Peyer's patch (tissue), 4 donors: Measurements from ENCODE around the gene RCL1.

ENCODE experiments used
- POLR2A ChIP-seq, 2 donors: fragments of 450-650 bp; IDR thresholded peaks; one replicate each; pipeline ENCODE4 v1.5.1; 2017; ENCODE audit warnings: antibody characterized with exemption in 2 of 2, mild to moderate bottlenecking in 2 of 2, moderate library complexity in 2 of 2
- TF ChIP-seq, protein P1 (sequence below), 6 experiments: fragments of 450-650 bp in 4 of 6; fragments of 200-600 bp in 2 of 6; sonication (generic) in 1 of 6; IDR thresholded peaks; one replicate each; pipeline ENCODE4 v1.5.1; 2017 to 2019; ENCODE audit warnings: antibody characterized with exemption in 6 of 6, mild to moderate bottlenecking in 3 of 6, moderate library complexity in 1 of 6

DNA sequence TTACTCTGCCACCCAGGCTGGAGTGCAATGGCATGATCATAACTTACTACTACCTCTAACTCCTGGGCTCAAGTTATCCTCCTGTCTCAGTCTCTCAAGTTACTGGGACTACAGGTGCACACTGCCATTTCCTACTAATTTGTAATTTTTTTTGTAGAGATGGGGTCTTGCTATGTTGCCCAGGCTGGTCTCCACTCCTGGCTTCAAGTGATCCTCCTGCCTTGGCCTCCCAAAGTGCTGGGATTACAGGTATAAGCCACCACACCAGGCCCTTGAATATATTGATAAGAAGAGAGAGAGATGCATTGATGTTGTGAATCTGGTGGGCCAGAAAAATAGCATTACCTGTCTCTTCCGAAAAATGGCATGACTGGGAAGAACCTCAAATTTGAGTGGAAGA, 21.0 kb upstream of the RCL1 start:
- TF ChIP-seq, protein P1, sequence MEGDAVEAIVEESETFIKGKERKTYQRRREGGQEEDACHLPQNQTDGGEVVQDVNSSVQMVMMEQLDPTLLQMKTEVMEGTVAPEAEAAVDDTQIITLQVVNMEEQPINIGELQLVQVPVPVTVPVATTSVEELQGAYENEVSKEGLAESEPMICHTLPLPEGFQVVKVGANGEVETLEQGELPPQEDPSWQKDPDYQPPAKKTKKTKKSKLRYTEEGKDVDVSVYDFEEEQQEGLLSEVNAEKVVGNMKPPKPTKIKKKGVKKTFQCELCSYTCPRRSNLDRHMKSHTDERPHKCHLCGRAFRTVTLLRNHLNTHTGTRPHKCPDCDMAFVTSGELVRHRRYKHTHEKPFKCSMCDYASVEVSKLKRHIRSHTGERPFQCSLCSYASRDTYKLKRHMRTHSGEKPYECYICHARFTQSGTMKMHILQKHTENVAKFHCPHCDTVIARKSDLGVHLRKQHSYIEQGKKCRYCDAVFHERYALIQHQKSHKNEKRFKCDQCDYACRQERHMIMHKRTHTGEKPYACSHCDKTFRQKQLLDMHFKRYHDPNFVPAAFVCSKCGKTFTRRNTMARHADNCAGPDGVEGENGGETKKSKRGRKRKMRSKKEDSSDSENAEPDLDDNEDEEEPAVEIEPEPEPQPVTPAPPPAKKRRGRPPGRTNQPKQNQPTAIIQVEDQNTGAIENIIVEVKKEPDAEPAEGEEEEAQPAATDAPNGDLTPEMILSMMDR (IDR thresholded peaks at IDR 0.05) = no peak
- TF ChIP-seq POLR2A (IDR thresholded peaks at IDR 0.05) = no peak
